ENCODE data around the gene ITGA2B. TPM values are rescaled to one million over a fixed set of nuclear protein-coding genes. Genes with fewer than 3 reads are reported as not detected.
"Not testable (repeated sequence)": the region's sequence is repeated elsewhere in the genome, so short reads cannot be mapped to it uniquely, and the experiment has no call there.

Gene ITGA2B
- total RNA-seq, 2 experiments from 2014 or later = 1.0 to 1.4 TPM

- POLR2A ChIA-PET = no interaction called here
Measured at GRCh38 chr17:44334315-44334714, 55.1 kb downstream of the ITGA2B start.

GRCh38 chr17:44333371-44333770 lies 56.1 kb downstream of the ITGA2B start:
- no peak for DNase-seq
- no peaks in the 10 kb centered on the region for H3K27me3 Mint-ChIP-seq
- no peaks in the 10 kb centered on the region for H3K9me3 Mint-ChIP-seq
- H3K27ac Mint-ChIP-seq = no peak overlapping the region
- ChIA-PET CTCF (interaction anchor here (1.8 to 5.4 kb wide), 5 partner anchors 12 to 123 kb away, joined by 5 to 69 read pairs (median 10); partner anchors contain the start of gene GRN), POLR2A (interaction anchor here (0.6 kb wide), 1 partner anchor 112 kb away, joined by 3 read pairs; no protein-coding TSS in a partner anchor)
- no peak overlapping the region for H3K4me3 Mint-ChIP-seq
- intact Hi-C loops (cut with micrococcal nuclease) = loop anchor here (5.0 kb wide), 1 partner anchor 211 kb away; the partner anchor contains the start of gene HDAC5
- H3K36me3 Mint-ChIP-seq = no peaks in the 10 kb centered on the region
- peaks cover 6% of the 10 kb centered on the region for H3K4me1 Mint-ChIP-seq (ENCODE audit: low read depth)

More at GRCh38 chr17:44334315-44334714, 55.1 kb downstream of the ITGA2B start:
- no peak for DNase-seq
- Mint-ChIP-seq H3K27ac (no peak overlapping the region), H3K4me3 (no peak overlapping the region), H3K36me3 (no peaks in the 10 kb centered on the region), H3K4me1 (ENCODE audit: low read depth) (peaks cover 9% of the 10 kb centered on the region), H3K9me3 (no peaks in the 10 kb centered on the region), H3K27me3 (no peaks in the 10 kb centered on the region)
- intact Hi-C loops (cut with micrococcal nuclease) = loop anchor here (5.0 kb wide), 1 partner anchor 212 kb away; the partner anchor contains the start of gene HDAC5
- CTCF ChIA-PET = interaction anchor here (1.2 to 5.4 kb wide), 4 partner anchors 11 to 124 kb away, joined by 3 to 69 read pairs (median 8); partner anchors contain the start of gene GRN

- ChIA-PET CTCF (interaction anchor here (0.6 to 5.4 kb wide), 37 partner anchors 9 to 387 kb away, joined by 3 to 69 read pairs (median 4); partner anchors contain the start of genes FAM171A2, GRN, RUNDC3A and TMUB2), POLR2A (interaction anchor here (0.7 to 1.5 kb wide), 3 partner anchors 14 to 121 kb away, joined by 3 to 6 read pairs (median 3); partner anchors contain the start of gene GRN)
- Mint-ChIP-seq H3K4me1 (ENCODE audit: low read depth) (peaks cover 12% of the 10 kb centered on the region), H3K4me3 (no peak overlapping the region), H3K27me3 (no peaks in the 10 kb centered on the region), H3K36me3 (no peaks in the 10 kb centered on the region), H3K27ac (peak overlapping the region; percentile 38), H3K9me3 (no peaks in the 10 kb centered on the region)
- DNase-seq = peak; percentile 80
- intact Hi-C loops (cut with micrococcal nuclease) = loop anchor here (1.0 to 5.0 kb wide), 3 partner anchors 13 to 209 kb away; partner anchors contain the start of genes GRN and HDAC5
Measured at GRCh38 chr17:44331249-44331760, 58.1 kb downstream of the ITGA2B start.

- ChIA-PET POLR2A (interaction anchor here (0.7 to 1.5 kb wide), 3 partner anchors 15 to 120 kb away, joined by 3 to 6 read pairs (median 3); partner anchors contain the start of gene GRN), CTCF (interaction anchor here (0.7 to 5.4 kb wide), 24 partner anchors 9 to 386 kb away, joined by 3 to 69 read pairs (median 7); partner anchors contain the start of genes FAM171A2, GRN, RUNDC3A and TMUB2)
- not testable (repeated sequence) for H3K27ac Mint-ChIP-seq, H3K27me3 Mint-ChIP-seq, H3K4me3 Mint-ChIP-seq, H3K9me3 Mint-ChIP-seq, H3K36me3 Mint-ChIP-seq, DNase-seq
- intact Hi-C loops (cut with micrococcal nuclease) = loop anchor here (2.0 to 5.0 kb wide), 2 partner anchors 15 to 208 kb away; partner anchors contain the start of genes GRN and HDAC5
- H3K4me1 Mint-ChIP-seq (ENCODE audit: low read depth) = peaks cover 16% of the 10 kb centered on the region
Measured at GRCh38 chr17:44330263-44330662, 59.2 kb downstream of the ITGA2B start.

- H3K27ac Mint-ChIP-seq, H3K4me3 Mint-ChIP-seq, H3K36me3 Mint-ChIP-seq, H3K9me3 Mint-ChIP-seq, H3K27me3 Mint-ChIP-seq, DNase-seq: not testable (repeated sequence)
- intact Hi-C loops (cut with micrococcal nuclease) = loop anchor here (5.0 kb wide), 1 partner anchor 322 kb away; no protein-coding TSS in a partner anchor
- peaks cover 16% of the 10 kb centered on the region for H3K4me1 Mint-ChIP-seq (ENCODE audit: low read depth)
- ChIA-PET CTCF (interaction anchor here (0.7 to 5.4 kb wide), 8 partner anchors 16 to 193 kb away, joined by 3 to 69 read pairs (median 12); partner anchors contain the start of genes FAM171A2 and GRN), POLR2A (interaction anchor here (1.5 kb wide), 1 partner anchor 15 kb away, joined by 3 read pairs; the partner anchor contains the start of gene GRN)
Measured at GRCh38 chr17:44329516-44329915, 59.9 kb downstream of the ITGA2B start.

- DNase-seq = no peak
- no peaks in the 10 kb centered on the region for H3K27me3 Mint-ChIP-seq
- H3K9me3 Mint-ChIP-seq = no peaks in the 10 kb centered on the region
- ChIA-PET CTCF (interaction anchor here (1.2 to 2.1 kb wide), 6 partner anchors 18 to 124 kb away, joined by 4 to 27 read pairs (median 8); partner anchors contain the start of gene FAM171A2), POLR2A (interaction anchor here (1.2 to 2.2 kb wide), 2 partner anchors 17 to 106 kb away, joined by 3 to 7 read pairs; no protein-coding TSS in a partner anchor)
- intact Hi-C loops (cut with micrococcal nuclease) = loop anchor here (5.0 kb wide), 1 partner anchor 321 kb away; no protein-coding TSS in a partner anchor
- peaks cover 1% of the 10 kb centered on the region for H3K36me3 Mint-ChIP-seq
- H3K4me1 Mint-ChIP-seq (ENCODE audit: low read depth) = peaks cover 24% of the 10 kb centered on the region
- peak overlapping the region; percentile 13 for H3K27ac Mint-ChIP-seq
- no peak overlapping the region for H3K4me3 Mint-ChIP-seq
Measured at GRCh38 chr17:44327715-44328449, 61.6 kb downstream of the ITGA2B start.

- peaks cover 4% of the 10 kb centered on the region for H3K36me3 Mint-ChIP-seq
Measured at GRCh38 chr17:44326861-44327444, 62.5 kb downstream of the ITGA2B start.

GRCh38 chr17:44324571-44325275 lies 64.7 kb downstream of the ITGA2B start, which contains the start of gene SLC25A39:
TSS of gene SLC25A39 (minus strand) at chr17:44324823. CDS start at chr17:44323562, 1,261 bp downstream.
- Mint-ChIP-seq H3K9me3 (no peaks in the 10 kb centered on the region), H3K4me1 (ENCODE audit: low read depth) (peaks cover 21% of the 10 kb centered on the region), H3K4me3 (peak within 1 kb of the TSS; percentile 89), H3K27me3 (no peaks in the 10 kb centered on the region), H3K27ac (peak within 1 kb of the TSS; percentile 94), H3K36me3 (peaks cover 11% of the 10 kb centered on the region)
- peak; percentile 96 for DNase-seq
- POLR2A ChIA-PET = interaction anchor here (0.6 to 2.5 kb wide), 7 partner anchors 9 to 115 kb away, joined by 3 to 9 read pairs (median 4); partner anchors contain the start of gene GRN
- CTCF ChIA-PET = interaction anchor here (0.5 to 1.9 kb wide), 6 partner anchors 16 to 259 kb away, joined by 3 to 15 read pairs (median 4); partner anchors contain the start of genes GRN, HDAC5, LSM12 and RUNDC3A
- intact Hi-C loops (cut with micrococcal nuclease) = loop anchor here (1.0 to 5.0 kb wide), 5 partner anchors 16 to 317 kb away; partner anchors contain the start of genes HROB and RUNDC3A

More at GRCh38 chr17:44326861-44327444, 62.5 kb downstream of the ITGA2B start:
- peaks cover 26% of the 10 kb centered on the region for H3K4me1 Mint-ChIP-seq (ENCODE audit: low read depth)
- H3K27ac Mint-ChIP-seq = peak overlapping the region; percentile 75
- intact Hi-C loops (cut with micrococcal nuclease) = loop anchor here (5.0 kb wide), 1 partner anchor 320 kb away; no protein-coding TSS in a partner anchor
- peak; percentile 96 for DNase-seq
- CTCF ChIA-PET = interaction anchor here (0.6 to 2.1 kb wide), 11 partner anchors 10 to 203 kb away, joined by 3 to 27 read pairs (median 4); partner anchors contain the start of genes FAM171A2, GRN, HDAC5 and TMUB2
- POLR2A ChIA-PET = interaction anchor here (0.7 to 2.2 kb wide), 4 partner anchors 18 to 117 kb away, joined by 3 to 7 read pairs (median 4); partner anchors contain the start of gene UBTF
- peak overlapping the region; percentile 67 for H3K4me3 Mint-ChIP-seq
- H3K27me3 Mint-ChIP-seq = no peaks in the 10 kb centered on the region
- no peaks in the 10 kb centered on the region for H3K9me3 Mint-ChIP-seq

- intact Hi-C loops (cut with micrococcal nuclease) = loop anchor here (1.0 to 2.0 kb wide), 3 partner anchors 15 to 183 kb away; partner anchors contain the start of genes HROB and RUNDC3A
- CTCF ChIA-PET = interaction anchor here (0.5 to 1.9 kb wide), 5 partner anchors 16 to 258 kb away, joined by 3 to 15 read pairs (median 3); partner anchors contain the start of genes HDAC5, LSM12 and RUNDC3A
- peaks cover 21% of the 10 kb centered on the region for H3K4me1 Mint-ChIP-seq (ENCODE audit: low read depth)
Measured at GRCh38 chr17:44324092-44324570, 65.3 kb downstream of the ITGA2B start.

More at GRCh38 chr17:44324092-44324570, 65.3 kb downstream of the ITGA2B start:
- H3K4me3 Mint-ChIP-seq = peak overlapping the region; percentile 81
- H3K9me3 Mint-ChIP-seq = no peaks in the 10 kb centered on the region
- DNase-seq = peak; percentile 27
- peak overlapping the region; percentile 51 for H3K27ac Mint-ChIP-seq
- peaks cover 16% of the 10 kb centered on the region for H3K36me3 Mint-ChIP-seq
- H3K27me3 Mint-ChIP-seq = no peaks in the 10 kb centered on the region
- POLR2A ChIA-PET = interaction anchor here (0.6 to 2.5 kb wide), 6 partner anchors 8 to 114 kb away, joined by 3 to 9 read pairs (median 4); partner anchors contain the start of gene GRN

All from activated CD4-positive, alpha-beta memory T cell treated with anti-CD3 and anti-CD28 coated beads for 36 hours (primary cell).